A549 (cell line): ENCODE results near the gene TCERG1L.

ENCODE experiments used
- KDM1A ChIP-seq: fragments of 200-600 bp; sonication (generic); IDR thresholded peaks from 2 replicates; pipeline ENCODE4 v1.6.1; 2016; ENCODE audit warnings: low read depth, mild to moderate bottlenecking
- ZSCAN20 ChIP-seq: fragments of 250-450 bp; sonication (Bioruptor Pico); IDR thresholded peaks from 2 replicates; pipeline ENCODE4 v1.8.0; 2022; ENCODE audit warnings: mild to moderate bottlenecking, moderate library complexity
- TF ChIP-seq, protein P1 (sequence below): IDR thresholded peaks from 2 replicates; pipeline ENCODE4 v1.6.1; 2012

DNA sequence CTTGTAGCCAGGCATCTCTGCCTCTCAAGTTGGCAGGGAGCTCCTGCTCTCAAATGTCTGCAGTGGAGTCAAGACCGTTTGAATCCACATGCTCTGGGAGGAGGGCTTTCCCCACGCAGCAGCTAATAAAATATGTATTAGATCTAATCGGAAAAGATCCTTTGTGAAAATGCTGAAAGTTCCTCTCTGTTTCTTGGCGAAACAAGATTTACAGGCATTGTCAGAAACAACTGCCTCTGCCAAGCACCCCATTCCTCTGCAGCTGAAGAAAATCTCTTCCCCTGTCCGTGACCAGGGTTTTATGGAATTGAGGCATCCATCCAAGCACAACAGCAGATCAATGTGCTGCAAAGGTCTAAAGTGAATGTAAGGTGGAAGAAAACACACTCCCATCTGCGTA, 165.8 kb downstream of the TCERG1L start:
- TF ChIP-seq, protein P1, sequence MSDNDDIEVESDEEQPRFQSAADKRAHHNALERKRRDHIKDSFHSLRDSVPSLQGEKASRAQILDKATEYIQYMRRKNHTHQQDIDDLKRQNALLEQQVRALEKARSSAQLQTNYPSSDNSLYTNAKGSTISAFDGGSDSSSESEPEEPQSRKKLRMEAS: no peak
- no peak for TF ChIP-seq KDM1A
- no peak for TF ChIP-seq ZSCAN20 (CRISPR knock-in tag)
